GM21515 (cell line): ENCODE data around the gene LAPTM5.
"Not testable (repeated sequence)": the region's sequence is repeated elsewhere in the genome, so short reads cannot be mapped to it uniquely, and the experiment has no call there.

Experiments
- ATAC-seq: cut with Tn5 transposase; IDR thresholded peaks from one replicate; pipeline ENCODE4 v1.9.1; 2021; ENCODE audit not compliant: unreplicated experiment

Gene LAPTM5

DNA sequence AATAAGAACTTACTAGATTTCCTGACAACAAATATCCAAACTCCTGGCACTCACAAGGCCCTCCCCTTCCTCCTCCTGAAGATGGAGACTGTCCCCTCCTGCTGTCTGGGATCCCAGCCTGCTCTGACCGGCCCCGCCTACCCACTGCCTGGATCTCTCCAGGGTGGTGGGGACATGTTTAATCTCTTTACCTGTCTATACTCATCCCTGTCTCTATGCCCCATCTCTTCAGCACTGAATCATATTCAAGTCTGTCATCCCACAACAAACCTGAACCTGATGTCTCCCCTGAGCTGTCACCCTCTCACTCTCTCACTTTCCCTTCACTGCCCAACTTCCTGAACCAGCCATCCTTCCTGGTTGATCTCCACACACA, 56.3 kb downstream of the LAPTM5 start:
- no peak for ATAC-seq

DNA sequence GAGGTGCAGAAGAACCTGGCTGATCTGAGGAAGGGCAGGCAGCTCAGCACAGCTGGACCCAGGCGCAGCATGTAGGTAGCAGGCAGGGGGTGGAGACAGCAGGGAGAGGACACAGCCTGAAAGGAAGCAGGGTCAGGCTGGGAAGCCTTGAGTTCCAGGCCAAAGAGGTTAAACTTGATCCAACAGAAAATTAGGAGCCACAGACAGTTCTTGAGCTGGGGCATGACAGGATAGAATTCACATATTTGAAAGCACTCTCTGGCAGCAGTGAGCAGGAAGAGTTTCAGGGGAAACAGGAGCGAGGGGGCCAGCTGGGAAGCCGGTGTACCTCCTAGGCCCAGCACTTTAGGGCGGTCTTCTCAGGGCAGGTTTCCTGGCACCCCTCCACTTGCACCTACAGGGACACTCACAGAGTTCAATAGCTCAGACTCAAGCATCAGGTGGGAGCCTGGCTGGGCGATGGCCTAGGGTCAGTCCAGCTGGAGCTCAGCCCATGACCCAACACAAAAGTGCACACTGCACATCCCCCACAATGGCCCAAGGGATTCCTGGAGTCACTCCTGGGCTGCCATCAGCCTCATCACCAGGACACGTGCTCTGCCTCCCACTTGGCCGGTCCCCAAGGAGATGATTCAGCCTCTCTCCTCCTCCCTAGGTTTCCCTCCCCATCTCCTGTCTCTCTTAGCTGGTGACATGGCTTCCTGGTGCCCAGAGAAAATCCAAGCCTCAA, 56.9 kb downstream of the LAPTM5 start:
- ATAC-seq = no peak

DNA sequence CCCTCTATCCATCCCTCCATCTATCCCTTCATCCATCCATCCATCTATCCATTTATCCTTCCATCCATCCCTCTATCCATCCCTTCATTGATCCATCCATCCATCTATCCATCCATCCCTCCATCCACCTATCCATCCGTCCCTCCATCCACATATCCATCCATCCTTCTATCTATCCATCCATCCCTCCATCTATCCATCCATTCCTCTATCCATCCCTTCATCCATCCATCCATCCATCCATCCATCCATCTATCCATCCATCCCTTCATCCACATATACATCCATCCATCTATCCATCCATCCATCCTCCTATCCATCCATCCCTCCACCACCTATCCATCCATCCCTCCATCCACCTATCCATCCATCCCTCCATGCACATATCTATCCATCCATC, 57.8 kb downstream of the LAPTM5 start:
- ATAC-seq = no peak

DNA sequence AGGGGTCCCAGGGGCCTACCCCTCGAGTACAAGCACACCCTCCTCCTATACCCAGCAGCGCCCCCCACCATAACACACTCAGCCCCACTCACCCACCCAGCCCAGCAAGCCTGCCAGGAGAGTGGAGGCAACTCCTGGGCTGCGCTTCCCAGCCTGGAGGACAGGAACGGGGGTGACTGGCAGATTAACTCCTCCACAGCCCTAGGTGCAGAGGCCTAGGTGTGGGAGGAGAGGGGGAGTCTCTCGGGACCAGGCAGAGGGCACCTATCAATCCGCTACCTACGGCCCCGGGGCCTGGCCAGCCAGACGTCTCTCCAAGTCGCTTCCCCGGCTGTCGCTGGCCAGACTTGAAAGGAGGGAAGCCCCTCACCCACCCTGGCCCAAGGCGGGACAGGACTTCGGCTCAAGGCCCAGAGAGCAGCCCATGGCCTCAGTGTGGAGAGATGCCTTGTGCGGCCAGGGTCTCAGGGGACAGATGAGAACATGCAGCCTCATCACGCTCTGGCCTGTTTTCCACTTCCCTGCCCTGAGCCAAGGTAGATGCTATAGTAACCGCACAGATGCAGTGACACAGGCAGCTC, 59.1 kb downstream of the LAPTM5 start:
- no peak for ATAC-seq

DNA sequence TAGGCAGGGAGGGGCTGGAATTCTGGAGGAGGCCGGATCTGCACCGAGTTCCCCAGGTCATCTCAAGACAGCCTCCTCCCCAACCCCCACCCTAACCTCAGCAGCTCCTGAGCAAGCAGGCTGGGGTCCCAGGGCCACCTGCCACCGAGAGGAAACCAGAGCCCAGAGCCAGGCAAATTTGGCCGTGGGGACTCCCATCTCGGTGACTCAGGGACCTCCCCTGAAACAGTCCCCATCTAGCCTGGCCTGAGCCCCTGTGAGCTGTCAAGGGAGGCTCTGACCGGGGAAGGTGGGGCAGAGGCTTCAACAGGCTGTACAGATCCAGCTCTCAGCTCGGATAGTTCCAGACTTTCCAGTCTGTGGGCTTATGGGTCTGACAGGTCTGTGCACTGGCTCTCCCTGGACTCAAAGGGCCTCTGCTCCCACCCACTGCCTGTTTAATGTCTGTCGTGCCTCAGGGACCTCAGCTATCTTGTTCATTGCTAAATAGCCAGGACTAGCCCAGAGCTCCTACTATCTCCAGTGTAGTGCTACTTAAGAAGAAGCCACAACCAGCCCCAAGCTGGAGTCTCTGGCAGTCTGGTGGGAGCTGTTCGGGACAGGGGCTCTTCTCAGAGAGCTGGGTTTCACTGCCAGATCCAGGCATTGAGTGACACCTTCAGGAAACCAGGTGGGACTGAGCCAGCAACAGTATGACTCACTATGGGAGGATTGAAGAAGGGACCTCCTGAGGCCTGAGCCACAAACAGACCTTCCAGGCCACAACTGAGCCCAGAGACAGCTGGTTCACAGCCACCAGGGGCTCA, 59.8 kb downstream of the LAPTM5 start:
- ATAC-seq = no peak

DNA sequence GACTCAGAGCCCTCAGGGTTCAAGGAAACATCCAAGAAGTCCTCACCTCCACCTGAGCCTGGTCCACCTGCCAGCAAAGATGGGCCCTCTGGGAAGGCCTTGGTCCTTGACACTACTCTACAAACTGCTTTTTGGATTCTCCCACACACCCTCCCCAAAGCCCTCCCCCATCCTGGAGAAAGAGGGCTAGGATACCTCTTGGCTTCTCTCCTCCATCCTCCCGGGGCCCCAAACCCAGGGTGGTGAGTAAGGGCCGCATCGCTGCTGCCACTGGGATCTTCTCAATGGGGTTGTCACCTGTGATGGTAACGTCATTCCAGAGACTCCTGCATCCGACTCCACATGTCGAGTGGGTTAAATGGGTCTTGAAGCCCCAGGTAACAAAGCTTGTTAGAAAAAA, 60.7 kb downstream of the LAPTM5 start:
- no peak for ATAC-seq

DNA sequence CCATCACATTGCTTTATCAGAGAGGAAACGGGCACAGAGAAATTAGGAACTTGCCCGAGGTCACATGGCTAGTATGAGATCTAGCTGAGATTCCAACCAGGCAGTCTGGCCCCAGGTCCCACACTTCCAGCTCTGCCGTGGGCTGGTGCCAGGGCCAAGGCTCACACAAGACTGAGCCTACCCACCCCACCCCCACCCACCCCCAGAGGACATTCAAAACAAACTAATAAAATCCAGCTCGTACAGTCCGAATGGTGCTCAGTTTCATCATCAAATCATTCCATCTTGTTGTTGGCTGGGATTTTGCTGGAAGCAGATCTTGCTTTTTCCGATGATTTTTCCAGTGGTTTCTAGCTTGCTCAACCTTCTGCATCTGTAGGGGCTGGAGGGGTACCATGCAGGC, 62.1 kb downstream of the LAPTM5 start:
- ATAC-seq = no peak

DNA sequence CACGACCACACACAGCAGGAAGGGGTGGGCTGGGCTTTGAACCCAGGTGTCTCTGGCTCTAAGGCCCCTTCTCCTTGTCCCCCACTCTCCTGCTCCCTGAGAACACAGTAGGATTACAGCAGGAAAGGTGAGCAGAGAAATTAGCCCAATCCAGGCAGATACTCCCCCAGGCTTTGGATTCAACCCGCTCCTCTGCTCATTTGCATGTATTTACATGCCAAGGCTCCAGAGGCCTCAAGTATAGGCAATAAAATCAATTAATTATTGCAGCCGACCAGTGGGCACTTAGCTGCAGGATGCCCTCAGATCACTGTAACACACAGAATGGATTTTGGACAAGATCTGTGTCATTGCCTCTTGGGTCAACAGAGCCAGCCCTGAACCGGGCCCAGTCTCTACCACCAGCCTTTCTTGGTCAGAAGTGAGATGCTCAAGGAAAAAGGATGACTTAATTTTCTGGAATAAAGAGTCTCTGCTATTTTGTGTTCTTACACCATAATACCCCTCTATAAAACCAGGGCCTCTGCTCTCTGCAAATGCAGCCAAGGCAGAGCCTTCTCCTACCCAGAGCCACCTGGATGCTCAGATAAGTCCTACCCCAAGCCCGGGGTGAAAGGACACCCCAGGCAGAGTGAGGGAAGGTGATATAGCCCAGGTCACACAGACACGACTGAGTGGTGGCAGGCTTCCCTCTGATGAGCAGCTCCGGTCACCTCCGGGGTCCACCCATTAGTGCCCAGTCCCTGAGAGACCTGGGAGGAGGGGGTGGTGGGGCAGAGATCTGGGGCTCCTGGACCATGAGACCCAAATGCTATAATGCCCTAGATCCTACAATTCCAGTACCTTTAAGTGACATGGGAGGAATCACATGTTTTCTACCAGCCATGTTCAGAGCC, 63.0 kb downstream of the LAPTM5 start:
- no peak for ATAC-seq

DNA sequence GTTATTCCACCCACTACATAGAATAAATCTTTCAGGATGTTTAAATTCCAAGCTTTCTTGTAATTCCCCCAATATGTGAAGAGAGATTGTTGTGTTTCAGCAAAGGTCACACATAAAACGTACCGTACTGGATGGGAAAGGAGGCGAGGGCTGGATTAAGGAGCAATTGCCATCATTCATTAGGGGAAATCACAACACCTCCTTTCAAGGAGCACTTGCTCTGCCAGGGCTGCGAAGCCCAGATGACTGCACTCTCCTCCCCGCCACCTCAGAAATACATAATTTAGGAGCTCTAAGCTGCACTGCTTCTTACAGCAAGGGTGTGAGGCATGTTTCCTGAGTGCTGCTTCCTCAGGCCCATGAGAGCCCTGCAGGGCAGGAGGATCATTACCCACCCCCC, 63.8 kb downstream of the LAPTM5 start:
- no peak for ATAC-seq

DNA sequence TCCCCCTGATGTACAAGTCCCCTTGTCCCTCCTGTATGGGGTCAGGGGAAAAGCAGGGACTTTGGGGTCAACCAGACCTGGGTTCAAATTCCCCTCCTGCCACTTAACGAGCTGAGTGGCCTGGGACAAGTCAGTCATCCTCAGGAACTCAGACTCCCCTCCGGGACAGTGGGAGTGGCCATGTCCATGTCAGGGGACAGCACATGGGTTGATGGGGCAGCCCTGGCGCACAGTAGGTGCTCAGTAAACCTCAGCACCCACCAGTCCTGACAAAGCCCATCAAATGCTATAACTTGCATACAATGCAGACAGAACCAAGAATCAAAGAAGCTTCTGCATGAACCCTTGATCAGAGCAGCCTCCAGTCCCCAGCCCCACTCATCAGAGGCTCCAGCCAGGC, 64.2 kb downstream of the LAPTM5 start:
- ATAC-seq = no peak

DNA sequence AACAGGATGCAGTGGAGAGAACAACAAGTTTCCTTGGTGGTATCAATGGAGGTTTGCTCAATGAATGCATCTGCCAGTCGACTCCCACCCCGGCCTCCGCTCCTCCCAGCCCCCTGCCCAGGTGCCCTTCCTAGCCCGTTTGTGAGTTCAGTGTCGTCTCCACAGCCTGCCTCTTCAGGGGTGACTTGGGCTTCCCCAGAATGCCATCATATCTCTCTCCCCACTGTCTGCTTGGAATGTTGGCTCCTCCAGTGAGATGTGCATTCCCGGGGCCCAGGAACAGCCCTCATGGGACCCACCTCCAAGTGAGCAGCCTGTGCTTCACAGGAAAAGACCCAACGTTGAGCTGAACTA, 64.6 kb downstream of the LAPTM5 start:
- no peak for ATAC-seq

DNA sequence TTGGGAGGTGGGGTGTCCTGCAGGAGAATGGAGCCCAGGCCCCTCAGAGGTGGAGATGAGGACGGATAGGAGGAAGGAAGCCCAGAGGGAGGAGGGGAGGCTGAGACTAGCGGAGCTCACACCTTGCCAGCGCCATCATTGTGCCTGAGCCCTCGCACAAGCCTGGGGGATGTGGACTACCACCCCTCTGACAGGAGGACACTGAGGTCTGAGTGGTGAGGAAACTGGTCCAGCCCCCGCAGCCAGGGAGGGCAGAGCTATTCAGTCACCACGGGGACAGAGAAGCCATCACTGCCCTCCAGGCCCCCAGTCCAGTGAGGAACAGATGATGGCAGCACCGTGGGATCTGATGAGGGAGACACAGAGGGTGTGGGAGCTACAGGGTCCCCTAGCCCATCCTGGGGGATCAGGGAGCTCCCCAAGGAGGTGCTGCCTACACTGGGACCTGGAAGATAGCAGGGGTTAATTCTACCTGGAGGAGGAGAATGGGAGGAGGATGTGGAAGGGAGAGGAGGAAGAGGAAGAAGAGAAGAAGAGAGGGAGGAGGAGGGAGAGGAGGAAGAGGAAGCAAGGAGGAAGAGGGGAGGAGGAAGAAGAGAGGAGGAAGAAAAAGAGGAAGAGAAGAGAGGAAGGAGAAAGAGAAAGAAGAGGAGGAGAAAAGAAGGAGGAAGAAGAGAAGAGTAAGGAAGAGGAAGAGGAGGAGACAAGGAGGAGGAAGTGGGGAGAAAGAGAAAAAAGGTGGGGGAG, 65.2 kb downstream of the LAPTM5 start:
- no peak for ATAC-seq

DNA sequence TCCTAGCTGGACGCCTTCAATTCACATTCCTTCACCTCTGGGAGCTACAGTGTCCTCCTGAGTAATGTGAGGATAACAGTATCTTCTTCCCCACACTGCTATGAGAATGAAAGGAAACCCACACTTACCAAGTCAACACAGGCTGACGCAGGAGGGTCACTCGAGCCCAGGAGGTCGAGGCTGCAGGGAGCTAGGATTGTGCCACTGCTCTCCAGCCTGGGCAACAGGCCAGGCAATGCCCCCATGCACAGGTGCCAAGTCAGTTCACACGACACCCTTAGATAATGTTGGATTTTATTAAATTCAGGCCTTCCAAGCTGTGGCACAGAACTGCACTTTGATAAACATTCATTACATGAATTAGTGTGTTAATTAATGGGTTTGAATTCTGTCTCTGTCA, 66.1 kb downstream of the LAPTM5 start:
- no peak for ATAC-seq

DNA sequence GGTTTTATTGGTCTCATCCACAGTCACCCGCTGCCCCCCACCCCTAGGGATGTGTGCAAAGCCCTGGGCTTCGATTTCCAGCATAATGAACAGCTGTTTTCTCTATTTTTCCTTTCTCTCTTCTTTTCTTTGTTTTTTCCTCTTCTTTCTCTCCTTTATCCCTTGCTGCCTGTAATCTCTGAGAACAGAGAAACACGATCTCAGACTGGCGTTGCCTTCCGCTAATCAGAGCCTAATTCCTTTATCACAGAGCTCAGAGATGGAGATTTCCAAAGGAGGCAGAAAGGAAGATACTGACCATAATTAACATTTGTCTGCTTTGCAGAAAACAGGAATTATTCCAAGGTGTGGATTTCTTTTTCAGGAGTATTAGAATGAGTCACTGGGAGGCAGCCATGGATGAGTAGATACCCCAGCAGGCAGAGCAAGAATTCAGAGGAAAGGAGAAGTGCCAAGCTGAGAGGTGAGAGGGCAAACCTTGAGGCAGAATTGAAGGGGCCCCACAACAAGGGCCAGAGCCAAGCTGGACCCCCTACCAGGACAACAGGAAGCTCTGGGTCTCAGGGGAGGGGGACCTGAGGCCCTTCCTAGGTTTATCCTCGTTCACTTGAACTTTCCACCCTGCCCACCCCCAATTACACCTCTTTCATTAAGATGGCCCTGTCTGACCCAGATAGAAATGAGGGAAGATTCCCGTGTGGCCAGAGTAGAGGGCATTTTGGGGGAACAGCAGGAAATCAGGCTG, 67.5 kb downstream of the LAPTM5 start:
- ATAC-seq = no peak

DNA sequence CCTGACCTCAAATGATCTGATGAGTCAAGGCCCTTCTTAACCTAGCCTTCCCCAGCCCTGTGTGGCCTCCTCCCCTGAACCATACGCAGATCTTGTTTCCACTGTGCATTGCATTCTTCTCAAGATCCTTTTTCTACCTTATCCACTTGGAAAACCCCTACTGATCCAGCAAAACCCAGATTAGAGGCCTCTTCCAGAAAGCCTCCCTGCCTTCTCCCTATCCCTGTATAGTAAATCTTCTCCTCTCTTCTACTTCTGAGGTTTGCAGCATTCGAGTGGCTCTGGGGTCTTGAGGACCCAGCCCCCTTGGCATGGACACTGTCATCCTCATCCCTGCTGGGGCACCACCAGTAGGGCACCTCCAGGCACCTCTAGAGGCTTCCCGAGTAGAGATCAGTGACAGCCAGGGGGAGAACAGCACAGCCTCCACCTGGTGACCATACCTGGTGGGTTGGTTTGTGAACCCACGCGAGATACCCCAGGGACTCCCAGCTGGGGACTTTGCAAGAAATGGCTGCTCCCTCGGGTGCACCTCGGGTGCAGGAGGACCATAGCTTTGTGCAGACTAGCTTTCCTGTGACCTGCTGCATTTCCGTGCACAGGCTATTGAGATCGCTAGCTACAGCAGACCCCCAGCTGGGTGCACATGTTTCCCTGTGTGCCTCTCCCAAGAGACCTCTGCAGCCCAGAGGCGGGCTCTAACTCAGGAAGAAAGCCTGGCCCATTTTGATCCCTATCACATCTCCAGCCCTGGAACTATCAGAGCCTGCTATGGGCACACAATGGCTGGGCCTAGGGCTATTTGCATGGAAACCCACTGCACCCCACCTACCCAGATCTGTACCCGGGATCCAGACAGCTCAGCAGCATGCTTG, 68.4 kb downstream of the LAPTM5 start:
- no peak for ATAC-seq

DNA sequence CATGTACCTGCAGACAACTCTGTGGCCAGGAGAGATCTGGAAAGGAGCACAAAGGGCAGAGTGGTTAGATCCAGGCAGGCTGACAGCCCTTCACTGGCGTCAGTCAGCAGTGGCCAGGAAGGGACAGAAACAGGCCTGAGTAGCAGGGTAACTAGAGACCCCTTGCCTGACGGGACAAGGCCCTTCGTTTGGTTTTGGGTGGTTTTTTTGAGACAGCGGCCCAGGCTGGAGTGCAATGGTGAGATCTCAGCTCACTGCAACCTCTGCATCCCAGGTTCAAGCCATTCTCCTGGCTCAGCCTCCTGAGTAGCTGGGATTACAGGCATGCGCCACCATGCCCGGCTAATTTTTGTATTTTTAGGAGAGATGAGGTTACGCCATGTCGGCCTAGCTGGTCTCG, 69.1 kb downstream of the LAPTM5 start:
- ATAC-seq = not testable (repeated sequence)

DNA sequence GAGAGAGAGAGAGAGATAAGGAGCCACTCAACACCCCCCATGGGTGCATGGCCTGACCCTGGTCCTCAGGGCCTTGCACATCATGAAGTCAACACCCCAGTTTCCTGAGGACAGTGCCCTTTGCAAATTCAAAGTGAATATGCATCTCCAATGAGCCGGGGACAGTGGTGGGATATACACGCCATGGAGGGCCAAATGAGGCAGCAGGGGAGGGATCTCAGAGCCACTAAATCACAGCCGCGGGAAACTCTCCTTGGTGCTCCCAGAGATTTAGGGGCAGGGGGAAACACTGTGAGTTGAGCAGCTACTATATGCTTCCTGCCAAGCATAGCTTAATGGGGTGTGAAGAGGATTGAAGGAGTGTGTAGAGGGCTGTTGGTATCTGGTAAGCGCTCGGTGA, 69.7 kb downstream of the LAPTM5 start:
- ATAC-seq = no peak

DNA sequence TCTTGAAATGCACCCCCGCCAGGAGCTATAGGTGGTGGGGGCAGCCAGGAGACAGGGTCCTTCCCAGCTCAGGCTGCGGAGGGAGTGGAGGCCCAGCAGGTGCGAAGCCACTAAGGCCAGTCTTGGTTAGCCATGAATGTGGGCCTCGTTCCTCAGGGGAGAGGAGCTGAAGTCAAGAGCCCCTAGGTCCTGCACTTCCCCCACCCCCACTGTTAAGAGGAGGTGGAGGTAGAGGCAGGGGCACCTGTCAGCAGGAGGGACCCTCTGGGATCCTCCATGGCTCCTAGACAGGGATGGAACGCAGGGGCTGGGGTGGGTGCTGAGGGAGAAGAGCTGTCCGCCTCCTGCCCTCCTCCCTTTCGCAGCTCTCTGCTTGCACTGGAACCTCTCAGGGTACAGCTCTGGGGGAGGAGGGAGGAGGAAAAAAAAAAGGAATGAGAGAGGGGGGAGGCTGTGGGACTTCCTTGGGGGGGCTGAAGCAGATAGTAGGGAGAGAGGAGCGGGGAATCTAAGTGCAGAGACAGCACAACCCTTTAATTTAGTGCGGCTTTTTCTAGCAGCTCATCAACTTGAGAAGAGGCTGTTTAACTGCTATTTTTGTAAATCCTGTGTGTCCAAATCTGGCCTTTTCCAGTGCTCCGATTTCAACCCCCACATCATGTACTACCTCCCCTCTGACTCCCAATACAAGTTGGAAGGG, 71.2 kb downstream of the LAPTM5 start:
- no peak for ATAC-seq
